ENCODE measurements around the gene STX18.
A peak's percentile ranks its signal among the peaks of the same experiment; 100 is the strongest.

The STX18 gene

DNA sequence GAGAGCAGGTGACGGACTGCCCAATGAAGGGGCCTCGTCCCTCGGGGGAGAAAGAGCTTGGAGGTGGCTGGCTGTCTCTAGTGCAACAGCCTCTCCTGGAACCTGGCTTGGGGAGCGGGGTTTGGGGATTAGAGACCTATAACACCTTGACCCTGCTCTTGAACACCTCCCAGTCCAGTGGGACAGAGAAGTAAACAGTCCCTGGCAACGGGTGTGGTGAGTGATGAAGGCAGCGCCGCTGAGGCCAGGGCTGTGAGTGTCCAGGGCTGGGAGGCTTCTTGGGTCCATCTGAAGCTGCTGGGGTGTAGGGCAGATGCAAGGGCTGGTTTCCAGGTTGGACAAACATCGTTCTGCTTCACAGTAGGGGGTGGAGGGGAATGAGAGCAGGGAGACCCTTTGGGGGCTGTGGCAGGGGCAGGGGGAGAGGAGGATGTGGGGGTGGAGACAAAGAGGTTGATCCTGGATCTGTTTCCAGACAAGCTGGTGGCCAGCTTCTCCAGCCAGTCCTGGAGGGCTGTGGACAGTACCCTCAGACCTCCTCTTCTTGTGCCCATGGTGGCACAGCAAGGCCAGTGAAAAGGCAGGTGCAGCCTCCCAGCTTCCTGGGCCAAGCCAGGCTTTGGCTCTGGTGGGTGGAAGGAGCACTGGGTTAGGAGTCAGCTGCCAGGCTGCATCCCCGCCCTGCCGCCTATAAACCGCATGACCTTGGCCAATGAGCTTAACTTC is 151.2 kb downstream of the STX18 start:
- POLR2A ChIA-PET: no interaction called here
- Histone ChIP-seq H3K27me3 (replicated peaks in 2 of 5; ENCODE audit: control insufficient read depth in 4 of 5, insufficient read depth in 5 of 5, low read length in 4 of 5) (peaks cover 0 to 94% (median 17%) of the 10 kb centered on the region in 5 experiments), H3K9me3 (ENCODE audit: control extremely low read depth in 1 of 5, control insufficient read depth in 4 of 5, insufficient read depth in 2 of 5, low read depth in 1 of 5, low read length in 4 of 5) (no peaks in the 10 kb centered on the region), H3K4me3 (ENCODE audit: control insufficient read depth in 1 of 7, extremely low read depth in 1 of 7, insufficient read depth in 4 of 7, low read depth in 2 of 7, low read length in 6 of 7) (no peak overlapping the region), H3K27ac (ENCODE audit: insufficient read depth in 1 of 2, low read depth in 1 of 2, low read length in 2 of 2, poor library complexity in 1 of 2, severe bottlenecking in 2 of 2) (no peak overlapping the region), H3K36me3 (ENCODE audit: control insufficient read depth in 4 of 4, insufficient read depth in 4 of 4, low read length in 3 of 4) (no peaks in the 10 kb centered on the region), H3K4me1 (ENCODE audit: control extremely low read depth in 1 of 4, control insufficient read depth in 4 of 4, insufficient read depth in 4 of 4, low read length in 3 of 4) (peaks cover 0 to 24% (median 19%) of the 10 kb centered on the region in 4 experiments)
- no peak for DNase-seq
- WGBS (ENCODE audit: insufficient coverage): 85% methylated on average over 8 of the region's 11 CpGs
- CTCF ChIA-PET: no interaction called here

GRCh38 chr4:4390046-4390445 is 151.8 kb downstream of the STX18 start:
- 80% methylated on average over 7 of the region's 7 CpGs for WGBS (ENCODE audit: insufficient coverage)
- ChIA-PET CTCF (no interaction called here), POLR2A (no interaction called here)
- Histone ChIP-seq H3K27me3 (replicated peaks in 2 of 5; ENCODE audit: control insufficient read depth in 4 of 5, insufficient read depth in 5 of 5, low read length in 4 of 5) (peaks cover 0 to 94% (median 19%) of the 10 kb centered on the region in 5 experiments), H3K4me1 (ENCODE audit: control extremely low read depth in 1 of 4, control insufficient read depth in 4 of 4, insufficient read depth in 4 of 4, low read length in 3 of 4) (peaks cover 0 to 26% (median 20%) of the 10 kb centered on the region in 4 experiments), H3K36me3 (ENCODE audit: control insufficient read depth in 4 of 4, insufficient read depth in 4 of 4, low read length in 3 of 4) (no peaks in the 10 kb centered on the region), H3K9me3 (ENCODE audit: control extremely low read depth in 1 of 5, control insufficient read depth in 4 of 5, insufficient read depth in 2 of 5, low read depth in 1 of 5, low read length in 4 of 5) (no peaks in the 10 kb centered on the region), H3K4me3 (ENCODE audit: control insufficient read depth in 1 of 7, extremely low read depth in 1 of 7, insufficient read depth in 4 of 7, low read depth in 2 of 7, low read length in 6 of 7) (no peak overlapping the region), H3K27ac (ENCODE audit: insufficient read depth in 1 of 2, low read depth in 1 of 2, low read length in 2 of 2, poor library complexity in 1 of 2, severe bottlenecking in 2 of 2) (no peak overlapping the region)
- no peak for DNase-seq

DNA sequence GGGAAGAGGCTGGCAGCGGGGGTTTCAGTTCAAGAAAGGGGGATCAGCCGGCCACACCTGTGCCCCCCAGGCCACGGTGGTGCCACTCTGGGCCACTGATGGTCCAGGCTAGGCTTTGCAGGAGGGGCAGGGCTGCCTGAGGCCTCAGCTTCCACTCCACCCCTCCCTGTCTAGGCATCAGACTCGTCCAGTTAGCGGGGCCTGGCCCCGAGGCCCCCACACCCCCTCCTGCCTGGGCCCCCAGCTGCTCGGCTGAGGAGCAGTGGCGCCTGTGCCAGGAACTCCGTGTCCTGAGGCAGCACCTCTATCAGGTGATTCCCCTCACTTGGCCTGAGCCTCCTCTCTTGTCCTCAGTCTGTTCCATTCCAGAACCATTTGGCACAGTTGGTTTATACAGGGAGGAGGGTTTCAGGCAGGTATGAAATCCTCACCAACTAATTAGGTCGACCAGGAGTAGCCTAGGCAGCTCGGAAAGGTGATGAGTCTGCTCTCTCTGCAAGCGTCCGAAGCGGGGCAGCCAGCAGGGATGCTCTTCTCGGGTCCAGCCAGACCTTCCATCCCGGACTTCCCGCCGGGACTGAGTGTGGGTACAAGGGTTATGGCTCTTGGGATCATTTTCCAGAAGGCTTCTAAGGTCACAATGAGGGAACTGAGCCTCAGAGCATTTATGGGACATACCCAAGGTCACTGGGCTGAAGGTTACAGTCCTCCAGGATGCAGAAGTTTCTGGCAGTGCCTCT is 152.8 kb downstream of the STX18 start:
- no peak for DNase-seq
- no peaks in the 10 kb centered on the region for H3K36me3 ChIP-seq (ENCODE audit: control insufficient read depth in 4 of 4, insufficient read depth in 4 of 4, low read length in 3 of 4)
- peaks cover 0 to 26% (median 20%) of the 10 kb centered on the region in 4 experiments for H3K4me1 ChIP-seq (ENCODE audit: control extremely low read depth in 1 of 4, control insufficient read depth in 4 of 4, insufficient read depth in 4 of 4, low read length in 3 of 4)
- no peak overlapping the region for H3K4me3 ChIP-seq (ENCODE audit: control insufficient read depth in 1 of 7, extremely low read depth in 1 of 7, insufficient read depth in 4 of 7, low read depth in 2 of 7, low read length in 6 of 7)
- POLR2A ChIA-PET: no interaction called here
- H3K27ac ChIP-seq (ENCODE audit: insufficient read depth in 1 of 2, low read depth in 1 of 2, low read length in 2 of 2, poor library complexity in 1 of 2, severe bottlenecking in 2 of 2): no peak overlapping the region
- 66% methylated on average over 10 of the region's 18 CpGs for WGBS (ENCODE audit: insufficient coverage)
- CTCF ChIA-PET: no interaction called here
- no peaks in the 10 kb centered on the region for H3K9me3 ChIP-seq (ENCODE audit: control extremely low read depth in 1 of 5, control insufficient read depth in 4 of 5, insufficient read depth in 2 of 5, low read depth in 1 of 5, low read length in 4 of 5)
- peaks cover 9 to 94% (median 26%) of the 10 kb centered on the region in 5 experiments for H3K27me3 ChIP-seq (replicated peaks in 2 of 5; ENCODE audit: control insufficient read depth in 4 of 5, insufficient read depth in 5 of 5, low read length in 4 of 5)

DNA sequence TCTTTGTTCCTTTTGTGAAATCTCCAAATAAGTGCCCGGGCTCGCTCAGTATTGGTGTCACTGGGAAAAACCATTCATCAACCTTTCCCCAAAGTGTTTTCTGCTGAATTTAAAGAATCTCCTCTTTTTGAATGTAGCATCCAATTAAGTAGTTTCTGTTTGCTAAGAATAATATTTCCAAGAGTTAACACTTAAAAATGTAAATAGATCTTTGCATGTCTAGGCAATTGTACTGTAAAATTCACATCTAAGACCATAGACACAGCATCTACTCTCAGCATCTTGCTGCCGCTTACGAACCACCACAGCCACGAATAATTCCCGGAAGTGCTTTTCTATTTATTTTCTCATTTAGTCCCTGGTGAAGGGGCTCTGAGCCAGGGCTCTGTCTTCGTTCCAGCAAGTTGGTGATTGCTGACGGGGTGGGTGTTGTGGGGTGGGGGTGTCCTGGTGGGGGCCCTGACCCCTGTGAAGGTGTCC is 153.5 kb downstream of the STX18 start:
- peaks cover 9 to 94% (median 27%) of the 10 kb centered on the region in 5 experiments for H3K27me3 ChIP-seq (replicated peaks in 2 of 5; ENCODE audit: control insufficient read depth in 4 of 5, insufficient read depth in 5 of 5, low read length in 4 of 5)
- H3K4me3 ChIP-seq (ENCODE audit: control insufficient read depth in 1 of 7, extremely low read depth in 1 of 7, insufficient read depth in 4 of 7, low read depth in 2 of 7, low read length in 6 of 7): peak overlapping the region in 1 of 7 experiments; percentile 62
- peaks cover 0 to 26% (median 20%) of the 10 kb centered on the region in 4 experiments for H3K4me1 ChIP-seq (ENCODE audit: control extremely low read depth in 1 of 4, control insufficient read depth in 4 of 4, insufficient read depth in 4 of 4, low read length in 3 of 4)
- WGBS (ENCODE audit: insufficient coverage): 20% methylated on average over 5 of the region's 8 CpGs
- CTCF ChIA-PET: no interaction called here
- no peaks in the 10 kb centered on the region for H3K36me3 ChIP-seq (ENCODE audit: control insufficient read depth in 4 of 4, insufficient read depth in 4 of 4, low read length in 3 of 4)
- H3K9me3 ChIP-seq (ENCODE audit: control extremely low read depth in 1 of 5, control insufficient read depth in 4 of 5, insufficient read depth in 2 of 5, low read depth in 1 of 5, low read length in 4 of 5): no peaks in the 10 kb centered on the region
- no peak overlapping the region for H3K27ac ChIP-seq (ENCODE audit: insufficient read depth in 1 of 2, low read depth in 1 of 2, low read length in 2 of 2, poor library complexity in 1 of 2, severe bottlenecking in 2 of 2)
- POLR2A ChIA-PET: no interaction called here
- DNase-seq: peak in 2 of 3 donors; percentile 25 to 47

- Histone ChIP-seq H3K27me3 (replicated peaks in 2 of 5; ENCODE audit: control insufficient read depth in 4 of 5, insufficient read depth in 5 of 5, low read length in 4 of 5) (peaks cover 9 to 96% (median 27%) of the 10 kb centered on the region in 5 experiments), H3K27ac (ENCODE audit: insufficient read depth in 1 of 2, low read depth in 1 of 2, low read length in 2 of 2, poor library complexity in 1 of 2, severe bottlenecking in 2 of 2) (no peak overlapping the region), H3K4me3 (ENCODE audit: control insufficient read depth in 1 of 7, extremely low read depth in 1 of 7, insufficient read depth in 4 of 7, low read depth in 2 of 7, low read length in 6 of 7) (peak overlapping the region in 4 of 7 experiments; percentile 13 to 62 (median 41)), H3K4me1 (ENCODE audit: control extremely low read depth in 1 of 4, control insufficient read depth in 4 of 4, insufficient read depth in 4 of 4, low read length in 3 of 4) (peaks cover 0 to 26% (median 20%) of the 10 kb centered on the region in 4 experiments), H3K36me3 (ENCODE audit: control insufficient read depth in 4 of 4, insufficient read depth in 4 of 4, low read length in 3 of 4) (no peaks in the 10 kb centered on the region), H3K9me3 (ENCODE audit: control extremely low read depth in 1 of 5, control insufficient read depth in 4 of 5, insufficient read depth in 2 of 5, low read depth in 1 of 5, low read length in 4 of 5) (no peaks in the 10 kb centered on the region)
- 2% methylated on average over 46 of the region's 62 CpGs for WGBS (ENCODE audit: insufficient coverage)
- DNase-seq: peak in 1 of 3 donors; percentile 12
- POLR2A ChIA-PET: no interaction called here
- CTCF ChIA-PET: no interaction called here
Observed at GRCh38 chr4:4387531-4388310, 154.1 kb downstream of the STX18 start.

DNA sequence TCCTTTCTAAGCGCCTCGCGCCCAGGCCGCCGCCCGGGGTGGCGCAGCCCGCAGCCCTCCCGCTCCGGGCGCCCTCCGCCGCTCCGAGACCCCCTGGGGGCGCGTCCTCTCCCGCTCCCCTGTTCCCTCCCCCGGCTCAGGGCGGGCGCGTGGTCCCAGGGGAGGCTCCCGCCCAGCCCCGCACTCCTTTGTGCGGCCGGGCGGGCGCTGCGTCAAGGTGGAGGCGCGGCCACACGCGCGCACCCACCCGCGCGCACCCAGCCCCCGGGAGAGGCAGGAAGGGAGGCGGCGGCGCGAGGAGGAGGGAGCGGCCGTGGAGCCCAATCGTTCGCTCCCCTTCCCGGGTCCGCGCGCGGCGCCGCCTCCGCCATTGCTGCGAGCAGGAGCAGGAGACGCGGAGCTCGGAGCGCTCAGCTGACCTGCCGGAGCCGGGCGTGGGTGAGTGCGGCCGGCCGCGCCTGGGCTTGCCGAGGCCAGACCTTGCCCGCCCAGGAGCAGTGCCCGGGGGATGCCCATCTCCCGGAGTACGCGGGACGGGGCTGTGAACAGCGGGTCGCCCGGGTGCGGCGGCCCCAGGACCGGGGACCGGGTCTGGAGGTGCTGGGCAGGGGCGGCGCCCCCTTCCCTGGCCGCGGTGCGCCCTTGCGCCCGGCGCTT is 155.0 kb downstream of the STX18 start, which contains the start of gene NSG1:
Gene NSG1, plus strand, starts transcription at position 367 of the 657 bp plus-strand sequence. CDS start 528 bp downstream, outside the sequence.
- 1% methylated on average over 64 of the region's 87 CpGs for WGBS (ENCODE audit: insufficient coverage)
- DNase-seq: peak in 2 of 3 donors; percentile 11 to 21
- Histone ChIP-seq H3K27me3 (replicated peaks in 2 of 5; ENCODE audit: control insufficient read depth in 4 of 5, insufficient read depth in 5 of 5, low read length in 4 of 5) (peaks cover 9 to 99% (median 32%) of the 10 kb centered on the region in 5 experiments), H3K4me3 (ENCODE audit: control insufficient read depth in 1 of 7, extremely low read depth in 1 of 7, insufficient read depth in 4 of 7, low read depth in 2 of 7, low read length in 6 of 7) (peak within 1 kb of the TSS; percentile 13 to 62 (median 42)), H3K27ac (ENCODE audit: insufficient read depth in 1 of 2, low read depth in 1 of 2, low read length in 2 of 2, poor library complexity in 1 of 2, severe bottlenecking in 2 of 2) (no peak within 1 kb of the TSS), H3K36me3 (ENCODE audit: control insufficient read depth in 4 of 4, insufficient read depth in 4 of 4, low read length in 3 of 4) (no peaks in the 10 kb centered on the region), H3K9me3 (ENCODE audit: control extremely low read depth in 1 of 5, control insufficient read depth in 4 of 5, insufficient read depth in 2 of 5, low read depth in 1 of 5, low read length in 4 of 5) (no peaks in the 10 kb centered on the region), H3K4me1 (ENCODE audit: control extremely low read depth in 1 of 4, control insufficient read depth in 4 of 4, insufficient read depth in 4 of 4, low read length in 3 of 4) (peaks cover 0 to 26% (median 20%) of the 10 kb centered on the region in 4 experiments)
- POLR2A ChIA-PET: no interaction called here
- CTCF ChIA-PET: no interaction called here
